Epithelial cell of proximal tubule (primary cell): ENCODE data around the gene TIAM2. TPM values are rescaled to one million over a fixed set of nuclear protein-coding genes. Genes with fewer than 3 reads are reported as not detected.

Experiments used
- DNase-seq: peaks from one replicate; pipeline ENCODE4 v3.0.0-alpha.2; 2011; ENCODE audit warnings: low read depth
- H3K4me3 ChIP-seq: 2 replicates; pipeline ENCODE4 v1.5.1; 2011; ENCODE audit warnings: low read depth, mild to moderate bottlenecking, low read length
- total RNA-seq: library from RNA; depleted of rRNA; stranded (reverse); fragments of >200 nt; gene quantifications from 2 replicates; pipeline ENCODE4 v1.2.3, GENCODE V29; 2015
- TF ChIP-seq, protein P1 (sequence below): conservative IDR thresholded peaks from 2 replicates; pipeline ENCODE4 v1.5.1; 2012; ENCODE audit warnings: low read depth, mild to moderate bottlenecking, low read length

The TIAM2 gene
- total RNA-seq, 1 donor from 2014 or later = 9.9 TPM

DNA sequence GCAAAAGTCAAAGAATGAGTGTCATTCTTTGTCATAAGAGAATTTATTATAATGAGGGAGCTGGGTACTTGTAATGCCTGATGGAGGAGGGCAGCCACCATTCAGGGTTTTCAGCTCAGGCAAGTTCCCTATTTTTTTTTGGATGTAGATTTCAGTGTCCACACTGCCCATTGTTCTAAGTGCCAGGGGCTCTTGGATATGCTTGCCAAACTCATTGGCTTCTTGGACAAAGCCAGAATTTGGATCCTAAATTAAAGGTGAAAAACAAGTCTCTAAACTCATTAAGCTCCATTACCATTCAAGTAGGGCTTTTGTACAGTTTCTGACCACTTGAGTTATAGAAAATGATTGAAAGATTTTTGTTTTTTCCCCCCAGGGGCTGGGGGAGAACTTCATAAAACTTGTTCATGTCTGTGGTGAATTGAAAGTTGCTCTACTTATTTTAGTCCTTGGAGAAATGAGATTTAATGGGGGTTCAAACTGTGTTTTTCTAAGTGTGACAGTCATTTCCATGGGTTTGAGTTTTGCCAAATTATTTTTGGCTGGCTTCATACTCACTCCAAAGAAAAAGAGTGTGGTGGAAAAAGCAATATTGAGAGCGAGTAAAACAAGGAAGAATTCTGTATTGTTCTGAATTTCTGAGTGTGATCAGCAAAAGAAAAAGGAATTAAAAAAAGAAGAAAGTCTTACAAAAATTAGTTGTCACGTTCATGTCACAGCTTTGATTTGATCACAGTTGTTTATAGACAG lies 46.0 kb downstream of the TIAM2 start:
- TF ChIP-seq, protein P1, sequence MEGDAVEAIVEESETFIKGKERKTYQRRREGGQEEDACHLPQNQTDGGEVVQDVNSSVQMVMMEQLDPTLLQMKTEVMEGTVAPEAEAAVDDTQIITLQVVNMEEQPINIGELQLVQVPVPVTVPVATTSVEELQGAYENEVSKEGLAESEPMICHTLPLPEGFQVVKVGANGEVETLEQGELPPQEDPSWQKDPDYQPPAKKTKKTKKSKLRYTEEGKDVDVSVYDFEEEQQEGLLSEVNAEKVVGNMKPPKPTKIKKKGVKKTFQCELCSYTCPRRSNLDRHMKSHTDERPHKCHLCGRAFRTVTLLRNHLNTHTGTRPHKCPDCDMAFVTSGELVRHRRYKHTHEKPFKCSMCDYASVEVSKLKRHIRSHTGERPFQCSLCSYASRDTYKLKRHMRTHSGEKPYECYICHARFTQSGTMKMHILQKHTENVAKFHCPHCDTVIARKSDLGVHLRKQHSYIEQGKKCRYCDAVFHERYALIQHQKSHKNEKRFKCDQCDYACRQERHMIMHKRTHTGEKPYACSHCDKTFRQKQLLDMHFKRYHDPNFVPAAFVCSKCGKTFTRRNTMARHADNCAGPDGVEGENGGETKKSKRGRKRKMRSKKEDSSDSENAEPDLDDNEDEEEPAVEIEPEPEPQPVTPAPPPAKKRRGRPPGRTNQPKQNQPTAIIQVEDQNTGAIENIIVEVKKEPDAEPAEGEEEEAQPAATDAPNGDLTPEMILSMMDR = no peak
- H3K4me3 ChIP-seq = no peak overlapping the region
- DNase-seq = no peak

DNA sequence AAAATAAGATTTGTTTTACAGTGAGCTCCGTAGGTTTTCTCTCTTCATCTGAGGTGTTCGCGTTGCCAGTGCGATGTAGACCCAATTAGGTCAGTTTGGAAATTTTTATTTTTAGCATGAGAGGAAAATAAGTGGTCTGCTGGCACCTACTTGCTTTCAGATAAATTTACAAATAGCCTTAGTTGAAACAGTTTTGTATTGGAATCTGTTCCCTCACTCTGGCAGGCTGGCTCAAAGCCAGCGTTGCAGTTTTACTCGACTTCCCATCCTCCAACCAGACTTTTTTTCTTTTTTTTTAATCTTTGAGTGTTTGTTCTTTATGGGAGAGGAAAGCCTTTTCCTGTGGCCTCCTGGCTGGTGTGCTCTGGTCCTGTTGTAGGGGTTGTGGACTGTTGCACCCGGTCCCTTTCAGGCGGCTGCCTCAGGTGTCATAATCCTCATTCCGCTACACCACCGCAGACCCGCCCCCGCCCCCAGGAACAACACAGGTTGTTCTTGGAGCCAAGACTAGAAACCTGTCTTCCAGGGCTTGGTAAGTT lies 46.7 kb downstream of the TIAM2 start:
- TF ChIP-seq, protein P1 = no peak
- H3K4me3 ChIP-seq = no peak overlapping the region
- DNase-seq = no peak

DNA sequence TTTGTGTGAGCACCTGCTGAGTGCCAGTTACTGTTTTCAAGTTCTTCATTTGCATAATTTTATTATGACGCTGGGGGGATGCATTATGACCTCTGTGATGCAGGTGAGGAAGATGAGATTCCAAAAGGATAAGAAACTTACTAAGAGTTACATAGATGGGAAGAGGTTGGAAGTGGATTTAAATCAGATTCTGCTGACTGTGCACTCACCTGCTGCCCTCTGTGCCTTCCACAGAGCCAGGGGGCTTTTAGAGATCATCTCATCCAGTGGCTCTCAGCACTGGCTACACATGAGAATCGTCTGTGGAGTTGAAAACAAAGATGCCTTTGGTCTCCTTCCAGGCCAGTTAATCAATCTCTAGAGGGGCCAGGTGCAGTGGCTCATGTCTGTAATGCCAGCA lies 47.9 kb downstream of the TIAM2 start:
- DNase-seq = no peak
- TF ChIP-seq, protein P1 = no peak

DNA sequence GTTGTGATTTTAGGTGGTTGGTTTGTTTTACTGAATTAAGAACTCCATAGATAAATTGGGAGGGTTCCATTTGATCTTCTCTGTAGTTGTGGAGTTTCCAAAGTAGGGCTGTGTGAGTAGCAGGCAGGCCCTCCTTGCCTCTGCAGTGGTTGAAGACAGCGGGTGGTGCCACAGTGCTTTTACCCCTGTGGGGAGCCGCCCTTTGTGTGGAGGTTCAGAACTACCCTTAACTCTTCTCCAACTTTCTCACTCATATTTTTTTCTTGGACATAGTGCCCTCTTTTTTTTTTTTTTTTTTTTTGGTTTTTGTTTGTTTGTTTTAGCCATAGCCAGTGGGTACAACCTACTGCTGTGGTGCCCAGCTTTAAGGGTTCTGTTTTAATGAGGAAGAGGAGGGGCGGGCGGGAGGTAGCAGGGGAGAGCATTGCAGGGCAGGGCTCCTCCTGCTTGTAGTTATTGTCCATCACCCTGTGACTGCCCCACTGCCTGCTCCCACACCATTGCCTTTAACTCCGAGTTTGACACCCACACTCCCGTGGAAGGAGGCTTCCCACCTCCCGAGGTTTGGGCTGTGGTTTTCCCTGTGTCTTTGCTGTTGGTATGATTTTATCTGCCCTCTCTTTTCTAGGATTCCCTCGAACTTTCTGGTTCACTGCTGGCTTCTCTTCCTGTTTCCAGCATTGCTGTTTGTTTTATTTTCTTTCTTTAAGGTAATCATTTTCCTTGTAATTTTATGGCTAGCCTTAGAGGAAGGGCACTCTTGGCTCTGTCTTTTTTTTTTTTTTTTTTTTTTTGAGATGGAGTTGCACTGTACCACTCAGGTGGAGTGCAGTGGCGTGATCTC lies 50.7 kb downstream of the TIAM2 start:
- H3K4me3 ChIP-seq = no peak overlapping the region
- no peak for DNase-seq
- TF ChIP-seq, protein P1 = no peak

More for the DNA sequence above, 47.9 kb downstream of the TIAM2 start:
- H3K4me3 ChIP-seq = no peak overlapping the region

DNA sequence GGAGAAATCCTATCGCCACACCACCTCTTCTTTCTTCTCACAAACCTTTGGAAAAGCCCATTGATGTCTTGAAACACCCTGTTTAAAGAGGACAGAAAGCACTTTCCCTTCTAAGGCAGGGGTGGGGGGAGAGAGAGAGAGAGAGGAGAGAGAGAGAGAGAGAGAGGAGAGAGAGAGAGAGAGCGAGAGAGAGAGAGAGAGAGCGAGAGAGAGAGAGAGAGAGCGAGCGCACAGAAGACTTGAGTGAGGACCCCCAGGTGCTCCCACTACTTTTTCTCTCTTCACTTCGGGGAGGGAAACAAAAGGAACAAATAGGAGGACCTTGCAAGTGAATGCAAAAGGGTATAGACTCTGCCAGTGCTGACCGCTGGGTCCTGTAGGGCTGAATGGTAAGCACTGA lies 52.4 kb downstream of the TIAM2 start:
- no peak overlapping the region for H3K4me3 ChIP-seq
- TF ChIP-seq, protein P1 = no peak
- DNase-seq = no peak

DNA sequence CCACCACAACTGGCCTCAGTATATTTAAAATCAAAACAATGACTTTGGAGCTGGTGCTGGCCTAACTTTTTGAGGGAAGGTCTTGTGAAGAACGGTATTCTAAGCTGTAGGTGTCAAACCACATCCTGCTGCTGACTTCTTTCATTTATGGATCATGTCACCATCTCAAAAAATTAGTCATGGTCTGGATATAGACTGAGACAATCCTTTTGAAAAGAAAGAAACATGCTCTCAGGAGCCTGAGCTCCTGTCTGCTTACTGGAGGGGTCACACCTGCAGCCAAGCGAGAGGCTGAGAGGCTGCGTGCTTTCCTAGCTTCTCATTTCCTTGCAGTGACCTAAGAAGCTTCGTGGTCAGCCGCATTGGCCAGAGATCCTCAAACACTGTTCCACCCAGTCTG lies 55.2 kb downstream of the TIAM2 start:
- no peak overlapping the region for H3K4me3 ChIP-seq
- no peak for DNase-seq
- TF ChIP-seq, protein P1 = no peak
